Colon (tissue), 2 donors: ENCODE measurements around the gene SLC44A3.
"Not testable (repeated sequence)": the region's sequence is repeated elsewhere in the genome, so short reads cannot be mapped to it uniquely, and the experiment has no call there.

Source experiments
- FAIRE-seq: peaks from 2 replicates; lab custom pipeline; 2012; peaks lifted over from hg19 to GRCh38; lab: Jason Lieb, UNC
- donor health status: control.
- donor health status: control.

The SLC44A3 gene

DNA sequence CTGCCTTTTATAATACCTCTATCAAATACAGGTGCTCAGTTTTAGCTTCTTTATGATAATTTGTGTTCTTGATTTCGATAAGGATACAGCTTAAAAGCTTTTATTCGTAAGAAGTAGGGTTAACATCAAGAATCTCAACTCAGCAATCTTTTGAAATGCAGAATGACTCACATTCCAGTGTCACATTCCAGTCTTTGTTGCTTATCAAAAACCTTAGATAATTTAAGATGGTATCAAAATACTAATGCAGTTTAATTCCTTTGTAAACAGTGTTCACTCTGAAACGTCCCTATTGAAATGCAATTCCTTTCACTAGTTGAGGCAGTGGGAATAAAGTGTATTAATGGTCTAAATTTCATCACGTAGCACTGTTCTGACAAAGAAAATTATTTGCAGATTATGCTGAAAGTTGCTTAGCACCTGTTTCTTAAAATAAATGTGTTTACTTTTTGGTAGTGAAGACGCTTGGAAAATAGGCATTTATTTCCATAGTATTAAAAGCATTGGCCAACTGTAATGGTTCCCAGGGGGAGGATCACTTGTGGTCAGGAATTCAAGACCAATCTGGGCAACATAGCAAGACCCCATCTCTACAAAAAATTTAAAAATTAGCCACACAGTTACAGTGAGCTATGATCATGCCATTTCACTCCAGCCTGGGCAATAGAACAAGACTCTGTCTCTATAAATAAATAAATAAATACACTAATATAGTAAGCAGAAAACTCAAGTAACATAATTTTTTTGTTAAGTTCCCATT is 116.9 kb downstream of the SLC44A3 start:
- FAIRE-seq, result no peak

DNA sequence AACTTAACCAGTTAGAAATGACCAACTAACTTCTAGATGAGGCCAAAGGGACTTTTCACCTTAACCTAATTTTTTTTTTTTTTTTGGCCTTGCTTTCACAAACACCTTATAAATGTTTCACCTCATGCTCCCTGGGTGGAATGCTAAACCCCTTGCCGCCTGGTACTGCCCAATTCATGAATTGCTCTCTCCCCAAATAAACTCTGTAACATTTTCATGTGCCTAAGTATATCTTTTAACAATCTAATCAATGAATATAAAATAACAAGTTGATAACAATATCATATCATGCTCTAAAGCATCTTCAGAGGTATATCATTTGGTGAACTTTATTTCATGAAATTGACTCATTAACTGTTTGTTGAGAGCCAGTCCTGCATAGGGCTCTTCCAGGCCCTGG is 117.7 kb downstream of the SLC44A3 start:
- no peak for FAIRE-seq

DNA sequence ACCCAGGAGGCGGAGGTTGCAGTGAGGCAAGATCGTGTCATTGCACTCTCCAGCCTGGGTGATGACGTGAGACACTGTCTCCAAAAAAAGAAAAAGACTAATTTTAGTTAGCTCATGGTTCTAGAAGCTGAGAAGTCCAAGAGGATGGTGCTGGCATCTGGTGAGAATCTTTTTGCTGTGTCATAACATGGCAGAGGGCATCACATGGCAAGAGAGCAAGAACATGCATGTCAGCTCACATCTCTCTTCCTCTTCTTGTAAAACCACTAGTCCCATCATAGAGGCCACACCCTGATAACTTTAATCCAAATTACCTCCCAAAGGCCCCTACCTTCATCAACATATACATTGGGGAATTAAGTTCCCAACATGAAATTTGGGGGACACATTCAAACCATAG is 120.6 kb downstream of the SLC44A3 start:
- no peak for FAIRE-seq

DNA sequence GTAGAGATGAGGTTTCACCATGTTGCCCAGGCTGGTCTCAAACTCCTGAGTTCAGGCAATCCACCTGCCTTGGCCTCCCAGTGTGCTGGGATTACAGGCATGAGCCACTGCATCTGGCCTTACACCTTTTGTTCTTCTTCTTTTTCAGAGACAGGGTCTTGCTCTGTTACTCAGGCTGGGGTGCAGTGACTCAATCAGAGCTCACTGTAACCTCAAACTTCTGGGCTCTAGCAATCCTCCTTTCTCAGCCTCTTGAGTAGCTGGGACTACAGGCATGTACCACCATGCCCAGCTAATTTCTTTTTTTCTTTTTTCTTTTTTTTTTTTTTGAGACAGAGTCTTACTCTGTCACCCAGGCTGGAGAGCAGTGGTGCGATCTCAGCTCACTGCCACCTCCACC is 121.3 kb downstream of the SLC44A3 start:
- FAIRE-seq, result not testable (repeated sequence)

DNA sequence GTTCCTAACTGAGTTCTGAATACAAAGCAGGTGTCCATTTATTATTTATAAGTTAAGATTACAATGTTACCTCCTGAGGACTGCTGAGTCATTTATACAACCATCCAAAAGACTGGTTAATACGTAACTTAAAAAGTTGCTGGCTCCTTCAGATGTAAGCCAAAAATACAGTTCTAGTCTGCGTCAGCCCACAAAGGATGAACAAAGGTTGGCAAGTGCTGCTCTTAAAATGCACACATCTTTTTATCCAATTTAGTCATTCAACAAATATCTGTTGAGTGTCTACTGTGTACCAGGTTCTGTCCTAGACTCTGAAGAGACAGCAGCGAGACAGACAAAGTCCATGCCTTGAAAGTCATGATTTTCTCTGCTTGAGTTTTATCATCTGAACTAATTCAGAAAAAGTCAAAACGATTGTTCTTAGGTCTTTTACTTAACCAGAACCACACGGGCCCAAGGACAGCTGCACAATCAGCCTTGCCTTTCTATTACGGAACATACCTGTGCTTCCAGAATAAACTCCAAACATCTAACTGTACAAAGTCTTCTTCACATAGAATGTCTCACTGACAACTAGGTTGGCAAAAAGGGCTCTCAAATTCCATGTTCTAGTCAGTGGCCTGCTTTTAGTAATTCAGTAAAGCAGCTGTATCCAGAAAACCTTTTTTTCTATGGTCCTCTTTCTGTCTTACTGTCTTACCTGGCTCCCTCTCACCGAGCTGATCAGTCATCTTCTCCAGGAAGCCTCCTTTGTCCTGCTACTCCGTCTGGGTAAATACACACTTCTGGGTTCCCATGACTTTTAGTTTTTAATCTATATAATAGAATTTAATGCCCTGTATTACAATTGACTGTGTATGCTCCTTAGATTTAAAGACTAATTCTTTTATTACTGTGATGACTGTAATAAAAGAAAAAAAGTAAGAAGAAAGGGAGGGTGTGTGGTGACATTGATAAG is 122.3 kb downstream of the SLC44A3 start:
- FAIRE-seq, result no peak
